Measurements from ENCODE around the gene IL22.
A peak's percentile ranks its signal among the peaks of the same experiment; 100 is the strongest.

- TF ChIP-seq GATA3 (IDR thresholded peaks at IDR 0.05; ENCODE audit: low read depth, low read length): peak; percentile 86
- TF ChIP-seq GATA2 (IDR thresholded peaks at IDR 0.05; ENCODE audit: low read depth, low read length): peak; percentile 96
Observed at GRCh38 chr12:68279227-68280054, 26.0 kb upstream of the IL22 start.

Data from SH-SY5Y (cell line).